ENCODE data around the gene HPCAL1. TPM values are rescaled to one million over a fixed set of nuclear protein-coding genes. Genes with fewer than 3 reads are reported as not detected.

HPCAL1 gene
- total and polyA plus RNA-seq, 4 experiments from 2014 or later, result 77.1 to 114 (median 90.4) TPM

- no peak overlapping the region for H3K4me3 Mint-ChIP-seq
- no peaks in the 10 kb centered on the region for H3K27me3 Mint-ChIP-seq
- H3K4me3 ChIP-seq (ENCODE audit: low read length in 2 of 2), result no peak overlapping the region
- H3K9me3 ChIP-seq (ENCODE audit: control insufficient read depth in 1 of 2, low read length in 2 of 2), result no peaks in the 10 kb centered on the region
- POLR2A ChIA-PET (ENCODE audit: partially characterized antibody), result interaction anchor here (10.2 kb wide), 1 partner anchor 31 kb away, joined by 362 read pairs; the partner anchor contains the start of gene HPCAL1
- CTCF ChIA-PET (ENCODE audit: partially characterized antibody), result interaction anchor here (2.6 kb wide), 1 partner anchor 74 kb away, joined by 13 read pairs; no protein-coding TSS in a partner anchor
- intact Hi-C loops (cut with micrococcal nuclease), result loop anchor here (10.0 kb wide), 1 partner anchor 210 kb away; the partner anchor contains the start of gene RRM2
- peaks cover 56% of the 10 kb centered on the region for H3K4me1 ChIP-seq (ENCODE audit: insufficient read depth, low read length)
- H3K27ac ChIP-seq (ENCODE audit: low read depth, low read length), result no peak overlapping the region
- H3K9me3 Mint-ChIP-seq, result no peaks in the 10 kb centered on the region
- peaks cover 38 to 80% (median 63%) of the 10 kb centered on the region in 4 donors for H3K4me1 Mint-ChIP-seq
- DNase-seq, result no peak
- H3K27ac Mint-ChIP-seq, result peak overlapping the region in 1 of 7 donors; percentile 32
- no peaks in the 10 kb centered on the region for H3K27me3 ChIP-seq (ENCODE audit: insufficient read depth, low read length)
- peaks cover 31 to 32% of the 10 kb centered on the region in 2 donors for H3K36me3 Mint-ChIP-seq
- no peaks in the 10 kb centered on the region for H3K36me3 ChIP-seq (ENCODE audit: insufficient read depth, low read length)
These were observed 32.5 kb downstream of the HPCAL1 start for GRCh38 chr2:10335046-10335840.

DNA sequence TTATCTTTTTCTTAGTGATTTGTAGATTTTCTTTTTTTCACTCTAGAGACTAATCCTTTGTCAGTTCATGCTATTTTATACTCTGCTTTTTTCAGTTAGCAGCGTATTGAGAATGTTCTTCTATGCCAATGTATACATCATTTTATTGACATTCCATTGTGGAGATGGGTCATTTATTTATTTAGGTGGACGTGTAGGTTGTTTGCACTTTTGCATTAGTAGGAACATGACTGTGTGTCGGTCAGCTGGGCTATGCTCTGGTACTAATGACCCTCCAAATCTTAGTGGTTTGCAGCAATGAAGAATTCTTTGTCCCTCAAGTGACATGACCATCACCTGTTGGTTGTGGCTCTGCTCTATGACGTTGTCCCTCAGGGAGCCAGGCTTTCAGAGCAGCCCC is 33.6 kb downstream of the HPCAL1 start:
- peaks cover 30 to 31% of the 10 kb centered on the region in 2 donors for H3K36me3 Mint-ChIP-seq
- H3K4me1 ChIP-seq (ENCODE audit: insufficient read depth, low read length), result peaks cover 56% of the 10 kb centered on the region
- DNase-seq, result no peak
- H3K9me3 ChIP-seq (ENCODE audit: control insufficient read depth in 1 of 2, low read length in 2 of 2), result no peaks in the 10 kb centered on the region
- H3K4me1 Mint-ChIP-seq, result peaks cover 41 to 80% (median 65%) of the 10 kb centered on the region in 4 donors
- POLR2A ChIA-PET (ENCODE audit: partially characterized antibody), result interaction anchor here (1.7 kb wide), 1 partner anchor 32 kb away, joined by 6 read pairs; no protein-coding TSS in a partner anchor
- no peak overlapping the region for H3K4me3 Mint-ChIP-seq
- H3K27me3 ChIP-seq (ENCODE audit: insufficient read depth, low read length), result no peaks in the 10 kb centered on the region
- no peaks in the 10 kb centered on the region for H3K27me3 Mint-ChIP-seq
- no peaks in the 10 kb centered on the region for H3K36me3 ChIP-seq (ENCODE audit: insufficient read depth, low read length)
- no peak overlapping the region for H3K4me3 ChIP-seq (ENCODE audit: low read length in 2 of 2)
- H3K9me3 Mint-ChIP-seq, result no peaks in the 10 kb centered on the region
- CTCF ChIA-PET (ENCODE audit: partially characterized antibody), result no interaction called here
- intact Hi-C loops (cut with micrococcal nuclease), result loop anchor here (10.0 kb wide), 1 partner anchor 211 kb away; the partner anchor contains the start of gene RRM2
- no peak overlapping the region for H3K27ac Mint-ChIP-seq
- H3K27ac ChIP-seq (ENCODE audit: low read depth, low read length), result no peak overlapping the region

- no peaks in the 10 kb centered on the region for H3K27me3 ChIP-seq (ENCODE audit: insufficient read depth, low read length)
- Mint-ChIP-seq H3K36me3 (peaks cover 22 to 31% of the 10 kb centered on the region in 2 donors), H3K27me3 (no peaks in the 10 kb centered on the region), H3K27ac (peak overlapping the region in 4 of 7 donors; percentile 7 to 68 (median 58)), H3K9me3 (no peaks in the 10 kb centered on the region), H3K4me1 (peaks cover 36 to 72% (median 57%) of the 10 kb centered on the region in 4 donors), H3K4me3 (peak overlapping the region in 2 of 8 donors; percentile 1 to 48)
- H3K4me1 ChIP-seq (ENCODE audit: insufficient read depth, low read length), result peaks cover 45% of the 10 kb centered on the region
- ChIA-PET POLR2A (ENCODE audit: partially characterized antibody) (interaction anchor here (1.7 kb wide), 1 partner anchor 34 kb away, joined by 6 read pairs; no protein-coding TSS in a partner anchor), CTCF (ENCODE audit: partially characterized antibody) (interaction anchor here (1.2 to 1.3 kb wide), 2 partner anchors 71 to 72 kb away, joined by 5 to 7 read pairs; no protein-coding TSS in a partner anchor)
- intact Hi-C loops (cut with micrococcal nuclease), result loop anchor here (10.0 kb wide), 1 partner anchor 213 kb away; the partner anchor contains the start of gene RRM2
- no peaks in the 10 kb centered on the region for H3K9me3 ChIP-seq (ENCODE audit: control insufficient read depth in 1 of 2, low read length in 2 of 2)
- DNase-seq, result no peak
- H3K27ac ChIP-seq (ENCODE audit: low read depth, low read length), result no peak overlapping the region
- no peak overlapping the region for H3K4me3 ChIP-seq (ENCODE audit: low read length in 2 of 2)
- no peaks in the 10 kb centered on the region for H3K36me3 ChIP-seq (ENCODE audit: insufficient read depth, low read length)
These were observed 35.0 kb downstream of the HPCAL1 start for GRCh38 chr2:10337449-10338269.

GRCh38 chr2:10338270-10339188 is 35.8 kb downstream of the HPCAL1 start:
- Histone ChIP-seq H3K4me3 (ENCODE audit: low read length in 2 of 2) (no peak overlapping the region), H3K27me3 (ENCODE audit: insufficient read depth, low read length) (no peaks in the 10 kb centered on the region), H3K9me3 (ENCODE audit: control insufficient read depth in 1 of 2, low read length in 2 of 2) (no peaks in the 10 kb centered on the region), H3K36me3 (ENCODE audit: insufficient read depth, low read length) (no peaks in the 10 kb centered on the region), H3K4me1 (ENCODE audit: insufficient read depth, low read length) (peaks cover 46% of the 10 kb centered on the region), H3K27ac (ENCODE audit: low read depth, low read length) (no peak overlapping the region)
- peak overlapping the region in 1 of 8 donors; percentile 1 for H3K4me3 Mint-ChIP-seq
- peaks cover 40 to 72% (median 57%) of the 10 kb centered on the region in 4 donors for H3K4me1 Mint-ChIP-seq
- no peaks in the 10 kb centered on the region for H3K27me3 Mint-ChIP-seq
- H3K9me3 Mint-ChIP-seq, result no peaks in the 10 kb centered on the region
- intact Hi-C loops (cut with micrococcal nuclease), result loop anchor here (10.0 kb wide), 1 partner anchor 214 kb away; the partner anchor contains the start of gene RRM2
- H3K27ac Mint-ChIP-seq, result peak overlapping the region in 3 of 7 donors; percentile 56 to 72 (median 68)
- no peak for DNase-seq
- ChIA-PET POLR2A (ENCODE audit: partially characterized antibody) (interaction anchor here (1.2 kb wide), 1 partner anchor 9 kb away, joined by 4 read pairs; no protein-coding TSS in a partner anchor), CTCF (ENCODE audit: partially characterized antibody) (interaction anchor here (1.2 kb wide), 1 partner anchor 71 kb away, joined by 7 read pairs; no protein-coding TSS in a partner anchor)
- peaks cover 22 to 31% of the 10 kb centered on the region in 2 donors for H3K36me3 Mint-ChIP-seq

DNA sequence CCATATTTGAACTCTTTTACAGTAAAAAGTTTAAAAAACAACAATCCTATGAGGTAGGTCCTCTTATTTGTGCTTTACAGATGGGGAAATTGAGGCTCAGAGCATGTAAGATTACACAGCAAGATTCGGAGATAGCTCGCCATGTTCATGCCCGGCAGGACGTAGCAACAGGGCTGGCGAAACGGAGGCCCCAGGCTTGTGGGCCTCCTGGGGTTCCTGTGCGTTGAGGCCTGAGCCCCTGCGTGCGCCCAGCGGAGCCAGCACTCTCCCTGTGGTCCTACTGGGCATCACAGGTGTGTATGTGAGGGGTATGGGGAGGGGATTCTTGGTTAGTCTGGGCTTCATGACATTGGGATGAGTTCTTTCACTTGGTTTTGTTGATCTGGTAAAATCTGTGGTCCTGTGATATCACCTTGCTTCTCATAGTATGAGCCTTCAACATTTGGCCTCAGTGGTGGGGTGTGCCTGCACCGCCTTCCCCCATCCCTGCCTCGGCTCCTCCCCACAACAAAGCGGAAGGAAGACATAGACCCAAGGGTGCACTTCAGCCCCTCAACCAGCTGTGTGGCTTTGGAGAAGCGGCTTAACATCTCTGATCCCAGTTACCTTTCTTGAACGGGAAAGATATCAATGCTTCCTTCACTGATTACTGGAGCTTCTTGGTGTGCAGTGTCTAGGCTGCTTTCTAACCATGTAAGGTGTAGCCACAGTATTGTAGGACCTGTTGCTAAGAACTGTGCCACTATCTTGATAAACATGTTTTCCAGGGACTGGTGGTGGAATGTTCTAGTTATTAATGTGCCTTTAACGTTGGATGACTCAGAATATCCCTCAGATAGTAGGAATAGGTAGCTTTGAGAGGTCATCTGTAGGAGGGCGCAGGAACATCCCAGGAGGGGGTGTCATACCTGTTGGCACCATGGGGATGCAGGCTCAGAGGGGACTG is 37.2 kb downstream of the HPCAL1 start:
- peak overlapping the region in 1 of 8 donors; percentile 10 for H3K4me3 Mint-ChIP-seq
- ChIA-PET CTCF (ENCODE audit: partially characterized antibody) (interaction anchor here (1.1 to 1.3 kb wide), 2 partner anchors 69 to 96 kb away, joined by 3 to 4 read pairs; no protein-coding TSS in a partner anchor), POLR2A (ENCODE audit: partially characterized antibody) (interaction anchor here (0.8 kb wide), 1 partner anchor 22 kb away, joined by 3 read pairs; no protein-coding TSS in a partner anchor)
- peaks cover 46 to 76% (median 62%) of the 10 kb centered on the region in 4 donors for H3K4me1 Mint-ChIP-seq
- peaks cover 21 to 28% of the 10 kb centered on the region in 2 donors for H3K36me3 Mint-ChIP-seq
- Histone ChIP-seq H3K9me3 (ENCODE audit: control insufficient read depth in 1 of 2, low read length in 2 of 2) (no peaks in the 10 kb centered on the region), H3K4me3 (ENCODE audit: low read length in 2 of 2) (no peak overlapping the region), H3K27ac (ENCODE audit: low read depth, low read length) (no peak overlapping the region), H3K4me1 (ENCODE audit: insufficient read depth, low read length) (peaks cover 53% of the 10 kb centered on the region), H3K36me3 (ENCODE audit: insufficient read depth, low read length) (no peaks in the 10 kb centered on the region), H3K27me3 (ENCODE audit: insufficient read depth, low read length) (no peaks in the 10 kb centered on the region)
- no peak for DNase-seq
- no peaks in the 10 kb centered on the region for H3K27me3 Mint-ChIP-seq
- intact Hi-C loops (cut with micrococcal nuclease), result loop anchor here (10.0 kb wide), 1 partner anchor 215 kb away; the partner anchor contains the start of gene RRM2
- no peaks in the 10 kb centered on the region for H3K9me3 Mint-ChIP-seq
- peak overlapping the region in 4 of 7 donors; percentile 5 to 63 (median 48) for H3K27ac Mint-ChIP-seq
